ENCODE data around the gene DVL3. TPM values are rescaled to one million over a fixed set of nuclear protein-coding genes. Genes with fewer than 3 reads are reported as not detected.

Gene DVL3
- total RNA-seq, 1 donor from 2014 or later, result 51.7 TPM

DNA sequence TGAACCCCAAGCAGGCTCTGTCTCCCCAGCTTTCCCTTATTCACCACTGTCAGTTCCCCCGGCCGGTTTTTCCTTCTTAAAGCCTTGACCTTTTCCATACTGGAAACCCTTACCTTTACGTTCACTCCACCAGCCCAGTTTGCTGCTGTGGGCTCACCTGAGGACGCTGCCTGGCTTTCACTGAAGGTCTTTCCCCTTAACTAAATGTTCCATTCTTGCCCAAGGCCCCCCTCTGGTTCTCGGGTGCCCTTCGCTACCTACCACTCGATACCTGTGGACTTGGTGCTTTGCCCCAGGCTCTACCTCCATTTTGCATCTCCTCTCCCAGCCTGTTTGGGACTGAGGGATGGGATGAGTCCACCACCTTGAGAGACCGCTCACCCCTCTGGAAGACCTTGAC is 20.3 kb downstream of the DVL3 start:
- no peak for DNase-seq (ENCODE audit: low read depth)
- peaks cover 8% of the 10 kb centered on the region for H3K36me3 ChIP-seq (ENCODE audit: control insufficient read depth, insufficient read depth, low read length)

DNA sequence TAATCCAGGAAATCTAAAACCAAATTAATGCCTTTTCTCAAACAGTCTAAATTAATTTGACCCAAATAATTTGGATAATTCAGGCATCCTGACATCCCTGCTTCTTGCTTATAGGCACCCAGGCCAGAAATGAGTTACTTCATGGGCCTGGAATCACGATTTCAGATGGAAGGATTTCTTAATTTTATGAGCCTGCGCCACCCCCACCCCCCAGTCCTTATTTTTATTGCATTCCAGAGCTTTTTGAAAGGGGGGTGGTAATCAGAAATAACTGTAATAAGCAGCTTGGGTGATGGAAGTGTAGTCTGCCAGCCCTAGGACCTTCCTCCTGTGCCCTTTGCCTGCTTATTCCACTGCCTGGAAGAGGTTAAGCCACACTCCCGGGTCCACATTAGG is 20.8 kb downstream of the DVL3 start:
- no peak for DNase-seq (ENCODE audit: low read depth)
- H3K36me3 ChIP-seq (ENCODE audit: control insufficient read depth, insufficient read depth, low read length), result peaks cover 9% of the 10 kb centered on the region

More for the DNA sequence above, 20.3 kb downstream of the DVL3 start:
- TF ChIP-seq, protein P1, sequence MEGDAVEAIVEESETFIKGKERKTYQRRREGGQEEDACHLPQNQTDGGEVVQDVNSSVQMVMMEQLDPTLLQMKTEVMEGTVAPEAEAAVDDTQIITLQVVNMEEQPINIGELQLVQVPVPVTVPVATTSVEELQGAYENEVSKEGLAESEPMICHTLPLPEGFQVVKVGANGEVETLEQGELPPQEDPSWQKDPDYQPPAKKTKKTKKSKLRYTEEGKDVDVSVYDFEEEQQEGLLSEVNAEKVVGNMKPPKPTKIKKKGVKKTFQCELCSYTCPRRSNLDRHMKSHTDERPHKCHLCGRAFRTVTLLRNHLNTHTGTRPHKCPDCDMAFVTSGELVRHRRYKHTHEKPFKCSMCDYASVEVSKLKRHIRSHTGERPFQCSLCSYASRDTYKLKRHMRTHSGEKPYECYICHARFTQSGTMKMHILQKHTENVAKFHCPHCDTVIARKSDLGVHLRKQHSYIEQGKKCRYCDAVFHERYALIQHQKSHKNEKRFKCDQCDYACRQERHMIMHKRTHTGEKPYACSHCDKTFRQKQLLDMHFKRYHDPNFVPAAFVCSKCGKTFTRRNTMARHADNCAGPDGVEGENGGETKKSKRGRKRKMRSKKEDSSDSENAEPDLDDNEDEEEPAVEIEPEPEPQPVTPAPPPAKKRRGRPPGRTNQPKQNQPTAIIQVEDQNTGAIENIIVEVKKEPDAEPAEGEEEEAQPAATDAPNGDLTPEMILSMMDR (IDR thresholded peaks at IDR 0.05; ENCODE audit: insufficient read depth, low read length, poor library complexity, severe bottlenecking), result no peak
- no peaks in the 10 kb centered on the region for H3K27me3 ChIP-seq (ENCODE audit: control insufficient read depth, insufficient read depth, low read length)
- peak overlapping the region; percentile 97 for H3K4me3 ChIP-seq (ENCODE audit: low read depth, low read length)

DNA sequence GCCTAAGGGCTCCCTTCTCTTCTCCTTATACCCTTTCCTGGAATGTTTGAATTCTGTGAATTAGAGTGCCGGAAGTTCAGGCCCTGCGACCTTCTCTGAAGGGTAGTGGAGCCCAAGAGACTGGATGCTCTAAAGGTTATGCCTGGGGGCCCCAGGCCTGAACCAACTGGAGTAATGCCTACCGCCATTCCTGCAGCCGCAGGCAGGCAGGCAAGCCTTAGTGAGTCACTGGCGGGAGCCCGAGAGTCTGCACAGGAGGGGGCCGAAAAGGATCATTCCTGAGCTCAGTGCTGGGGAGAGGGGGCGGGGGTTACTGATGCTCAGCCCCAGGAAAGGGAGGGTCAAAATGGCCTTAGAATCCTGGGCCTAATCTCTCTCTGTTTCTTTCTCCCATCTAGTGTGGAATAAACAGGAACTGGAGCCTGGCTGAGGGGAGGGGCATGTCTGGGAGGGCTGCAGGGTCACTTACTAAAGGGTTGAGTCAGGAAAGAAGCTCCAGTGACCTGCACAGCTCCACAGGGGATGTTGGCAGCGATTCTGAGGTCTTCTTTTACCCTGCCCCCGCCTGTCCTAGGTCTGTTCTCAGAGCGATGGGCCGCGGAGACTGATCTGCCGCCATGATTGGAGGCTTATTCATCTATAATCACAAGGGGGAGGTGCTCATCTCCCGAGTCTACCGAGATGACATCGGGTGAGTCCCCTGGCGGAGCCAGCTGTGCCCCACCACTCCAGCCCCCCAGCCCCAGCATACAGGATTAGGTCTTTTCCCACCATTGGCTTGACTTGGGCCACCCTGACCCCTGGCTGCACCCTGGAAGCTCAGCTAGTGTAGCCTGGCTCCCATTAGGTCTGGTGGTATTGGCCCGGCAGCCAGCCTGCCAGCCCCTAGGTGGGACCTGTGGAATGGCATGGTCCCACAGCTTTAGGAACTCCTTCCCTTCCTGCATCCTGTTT is 21.5 kb downstream of the DVL3 start:
- TF ChIP-seq, protein P1 (IDR thresholded peaks at IDR 0.05; ENCODE audit: insufficient read depth, low read length, poor library complexity, severe bottlenecking), result no peak
- H3K36me3 ChIP-seq (ENCODE audit: control insufficient read depth, insufficient read depth, low read length), result peaks cover 10% of the 10 kb centered on the region
- DNase-seq (ENCODE audit: low read depth), result peak; percentile 78
- H3K4me3 ChIP-seq (ENCODE audit: low read depth, low read length), result peak overlapping the region; percentile 97
- H3K27me3 ChIP-seq (ENCODE audit: control insufficient read depth, insufficient read depth, low read length), result no peaks in the 10 kb centered on the region

More for the DNA sequence above, 20.8 kb downstream of the DVL3 start:
- Histone ChIP-seq H3K27me3 (ENCODE audit: control insufficient read depth, insufficient read depth, low read length) (no peaks in the 10 kb centered on the region), H3K4me3 (ENCODE audit: low read depth, low read length) (peak overlapping the region; percentile 97)
- TF ChIP-seq, protein P1 (IDR thresholded peaks at IDR 0.05; ENCODE audit: insufficient read depth, low read length, poor library complexity, severe bottlenecking), result no peak

DNA sequence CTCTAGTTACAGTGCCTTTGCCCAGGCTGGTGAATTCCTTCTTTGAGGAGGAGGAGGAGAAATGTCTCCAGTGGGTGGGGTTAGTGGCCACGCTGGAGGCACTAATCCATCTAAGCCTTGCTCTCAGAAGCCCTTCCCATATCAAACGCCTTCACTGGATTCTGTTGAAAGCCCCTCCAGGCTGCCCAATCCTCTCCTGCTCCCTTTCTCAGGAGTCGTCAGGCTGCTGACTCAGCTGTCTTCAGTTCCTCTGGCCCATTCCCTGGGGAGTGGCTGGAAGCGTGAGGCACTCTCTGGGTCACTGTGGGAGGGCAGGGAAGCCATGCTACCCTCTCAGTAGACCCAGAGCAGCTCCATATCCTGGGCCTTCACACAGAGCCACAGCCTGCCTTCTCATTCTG is 22.2 kb downstream of the DVL3 start:
- H3K27me3 ChIP-seq (ENCODE audit: control insufficient read depth, insufficient read depth, low read length), result no peaks in the 10 kb centered on the region
- TF ChIP-seq, protein P1 (IDR thresholded peaks at IDR 0.05; ENCODE audit: insufficient read depth, low read length, poor library complexity, severe bottlenecking), result no peak
- peaks cover 10% of the 10 kb centered on the region for H3K36me3 ChIP-seq (ENCODE audit: control insufficient read depth, insufficient read depth, low read length)
- peak overlapping the region; percentile 97 for H3K4me3 ChIP-seq (ENCODE audit: low read depth, low read length)
- DNase-seq (ENCODE audit: low read depth), result no peak

DNA sequence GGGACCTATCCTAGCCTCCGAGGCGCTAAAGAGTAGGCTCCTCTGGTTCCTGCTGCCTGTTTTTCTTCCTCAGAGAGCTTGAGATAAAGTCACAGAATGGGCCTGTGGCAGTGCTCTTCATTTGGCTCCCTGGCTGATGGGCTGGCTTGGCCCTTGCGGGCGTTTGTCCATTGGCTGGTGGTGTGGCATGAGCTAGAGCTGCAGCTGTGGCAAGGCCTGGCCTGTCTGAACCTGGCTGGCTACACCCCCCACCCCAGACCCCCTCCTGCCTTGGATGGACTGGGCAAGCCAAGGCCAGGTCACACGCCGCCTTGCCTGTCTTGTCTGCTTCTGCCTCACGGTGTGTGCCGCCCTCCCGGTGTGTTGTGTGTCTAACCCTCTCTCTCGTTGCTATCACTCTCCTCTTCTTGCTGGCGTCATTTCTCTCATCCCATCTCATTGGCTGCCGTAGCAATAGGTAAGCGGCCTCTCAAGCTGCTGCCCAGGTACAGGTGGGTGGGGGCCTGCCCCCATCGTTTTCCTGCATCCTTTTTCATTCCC is 22.7 kb downstream of the DVL3 start:
- TF ChIP-seq, protein P1 (IDR thresholded peaks at IDR 0.05; ENCODE audit: insufficient read depth, low read length, poor library complexity, severe bottlenecking), result no peak
- H3K36me3 ChIP-seq (ENCODE audit: control insufficient read depth, insufficient read depth, low read length), result peaks cover 11% of the 10 kb centered on the region
- H3K27me3 ChIP-seq (ENCODE audit: control insufficient read depth, insufficient read depth, low read length), result no peaks in the 10 kb centered on the region
- no peak for DNase-seq (ENCODE audit: low read depth)
- H3K4me3 ChIP-seq (ENCODE audit: low read depth, low read length), result no peak overlapping the region
